GM23338 (cell line): ENCODE measurements around the gene DIO1. TPM values are rescaled to one million over a fixed set of nuclear protein-coding genes. Genes with fewer than 3 reads are reported as not detected.
"Not testable (repeated sequence)": the region's sequence is repeated elsewhere in the genome, so short reads cannot be mapped to it uniquely, and the experiment has no call there.

ENCODE experiments used
- ATAC-seq: fragments of 200-7000 bp; cut with Tn5 transposase; 3 replicates; pipeline ENCODE4 v1.9.1; 2020
- DNase-seq: peaks from one replicate; pipeline ENCODE4 v3.0.0-alpha.2; 2015; ENCODE audit warnings: low spot score
- H2AFZ ChIP-seq: fragments of 200-600 bp; sonication (generic); 2 replicates; pipeline ENCODE4 v1.8.0; 2016; ENCODE audit warnings: antibody characterized with exemption, mild to moderate bottlenecking, moderate library complexity
- H3F3A ChIP-seq: fragments of 200-600 bp; sonication (generic); replicated peaks from 2 replicates; pipeline ENCODE4 v1.8.0; 2017; ENCODE audit warnings: antibody characterized with exemption, mixed run types, low read depth
- H3K27ac ChIP-seq: fragments of 200-600 bp; sonication (generic); 2 replicates; pipeline ENCODE4 v1.6.1; 2016; ENCODE audit warnings: low read depth
- H3K27me3 ChIP-seq: fragments of 200-600 bp; sonication (generic); 2 replicates; pipeline ENCODE4 v1.8.0; 2016; ENCODE audit warnings: mild to moderate bottlenecking, mixed run types, moderate library complexity; ENCODE audit not compliant: insufficient read depth
- H3K36me3 ChIP-seq: fragments of 200-600 bp; sonication (generic); 2 replicates; pipeline ENCODE4 v1.8.0; 2016; ENCODE audit warnings: mild to moderate bottlenecking; ENCODE audit not compliant: insufficient read depth
- H3K4me1 ChIP-seq: fragments of 200-600 bp; sonication (generic); 2 replicates; pipeline ENCODE4 v1.8.0; 2016; ENCODE audit warnings: mild to moderate bottlenecking, moderate library complexity; ENCODE audit not compliant: insufficient read depth
- H3K4me2 ChIP-seq: fragments of 200-600 bp; sonication (generic); 2 replicates; pipeline ENCODE4 v1.7.1; 2017; ENCODE audit warnings: mixed run types
- H3K4me3 ChIP-seq: fragments of 200-600 bp; sonication (generic); 2 replicates; pipeline ENCODE4 v1.6.1; 2016; ENCODE audit warnings: mixed run types
- H3K79me2 ChIP-seq: fragments of 200-600 bp; sonication (generic); replicated peaks from 2 replicates; pipeline ENCODE4 v1.8.0; 2017; ENCODE audit warnings: mild to moderate bottlenecking; ENCODE audit not compliant: insufficient read depth
- H3K9me2 ChIP-seq: fragments of 200-600 bp; sonication (generic); 2 replicates; pipeline ENCODE4 v1.8.0; 2017; ENCODE audit not compliant: insufficient read depth
- H4K20me1 ChIP-seq: fragments of 200-600 bp; sonication (generic); replicated peaks from 2 replicates; pipeline ENCODE4 v1.8.0; 2017; ENCODE audit warnings: mild to moderate bottlenecking; ENCODE audit not compliant: insufficient read depth
- H3K27ac Mint-ChIP-seq: 2 replicates; pipeline ENCODE4 v1.8.0; 2020; ENCODE audit warnings: inconsistent platforms, mild to moderate bottlenecking, moderate library complexity, mixed read lengths
- H3K27me3 Mint-ChIP-seq: 3 replicates; pipeline ENCODE4 v1.8.0; 2022; ENCODE audit warnings: low read depth, mild to moderate bottlenecking, moderate library complexity, mixed read lengths, inconsistent platforms; ENCODE audit not compliant: insufficient read depth, poor library complexity
- H3K36me3 Mint-ChIP-seq: 3 replicates; pipeline ENCODE4 v1.8.0; 2021; ENCODE audit warnings: low read depth, mild to moderate bottlenecking, inconsistent platforms, moderate library complexity, mixed read lengths
- H3K4me1 Mint-ChIP-seq: 3 replicates; pipeline ENCODE4 v1.8.0; 2020; ENCODE audit warnings: mild to moderate bottlenecking, inconsistent platforms, mixed read lengths
- H3K4me3 Mint-ChIP-seq: 3 replicates; pipeline ENCODE4 v1.8.0; 2021; ENCODE audit warnings: moderate library complexity, mild to moderate bottlenecking, inconsistent platforms, mixed read lengths
- H3K9me3 Mint-ChIP-seq: 3 replicates; pipeline ENCODE4 v1.8.0; 2020; ENCODE audit warnings: moderate library complexity, mild to moderate bottlenecking, inconsistent platforms, mixed read lengths
- CREB1 ChIP-seq: fragments of 250-450 bp; sonication (Bioruptor Pico); IDR thresholded peaks from 2 replicates; pipeline ENCODE4 v1.5.0; 2020; ENCODE audit warnings: low read depth, mild to moderate bottlenecking, moderate library complexity
- CTCF ChIP-seq, 2 experiments: fragments of 200-600 bp in 1 of 2; sonication (generic) in 1 of 2; conservative IDR thresholded peaks; 2 replicates each; pipeline versions ENCODE4 v1.5.1 to v1.6.1; 2016 to 2017; ENCODE audit warnings: antibody characterized with exemption in 2 of 2, low read depth in 2 of 2, mild to moderate bottlenecking in 2 of 2, moderate library complexity in 1 of 2
- ETS1 ChIP-seq: IDR thresholded peaks from 2 replicates; pipeline ENCODE4 v1.6.1; 2016; ENCODE audit warnings: antibody characterized with exemption
- EZH2 ChIP-seq: fragments of 200-600 bp; sonication (generic); IDR thresholded peaks from one replicate; pipeline ENCODE4 v1.8.0; 2017; ENCODE audit warnings: antibody characterized with exemption, mild to moderate bottlenecking, low read depth; ENCODE audit not compliant: unreplicated experiment
- JUNB ChIP-seq: IDR thresholded peaks from one replicate; pipeline ENCODE4 v1.6.1; 2016; ENCODE audit warnings: antibody characterized with exemption; ENCODE audit not compliant: unreplicated experiment
- NANOG ChIP-seq: IDR thresholded peaks from 2 replicates; pipeline ENCODE4 v1.6.1; 2016; ENCODE audit warnings: antibody characterized with exemption, borderline replicate concordance
- REST ChIP-seq: IDR thresholded peaks from one replicate; pipeline ENCODE4 v1.6.1; 2018; ENCODE audit warnings: antibody characterized with exemption; ENCODE audit not compliant: unreplicated experiment
- ZNF114 ChIP-seq: fragments of 250-450 bp; sonication (Bioruptor Pico); IDR thresholded peaks from 2 replicates; pipeline ENCODE4 v1.5.0; 2020; ENCODE audit warnings: mild to moderate bottlenecking, moderate library complexity
- ZNF462 ChIP-seq: fragments of 250-450 bp; sonication (Bioruptor Pico); IDR thresholded peaks from 2 replicates; pipeline ENCODE4 v1.5.0; 2020; ENCODE audit warnings: mild to moderate bottlenecking, moderate library complexity
- polyA plus RNA-seq: library from polyadenylated mRNA; unstranded; fragments of >200 nt; fragmentation: Nextera tagmentation; extraction: Ambion mirVana; gene quantifications from 2 replicates; pipeline ENCODE4 v1.2.1, GENCODE V29; 2016
- total RNA-seq: library from RNA; depleted of rRNA; stranded (reverse); fragments of >200 nt; shearing (Covaris generic); gene quantifications from 2 replicates; pipeline ENCODE4 v1.2.3, GENCODE V29; 2014

DIO1 gene
- total and polyA plus RNA-seq, 2 experiments from 2014 or later, result 0.27 TPM; not detected in 1

- not testable (repeated sequence) for H3K9me2 ChIP-seq, H3K79me2 ChIP-seq, H3F3A ChIP-seq, H3K4me1 ChIP-seq, H2AFZ ChIP-seq, H3K27ac Mint-ChIP-seq, H3K4me3 ChIP-seq, H3K4me1 Mint-ChIP-seq, H3K4me2 ChIP-seq, DNase-seq, ATAC-seq, H3K36me3 ChIP-seq, H3K27me3 ChIP-seq, H3K27me3 Mint-ChIP-seq, H3K9me3 Mint-ChIP-seq, H4K20me1 ChIP-seq, H3K4me3 Mint-ChIP-seq, H3K27ac ChIP-seq
- H3K36me3 Mint-ChIP-seq, result peaks cover 24% of the 10 kb centered on the region
Observed at GRCh38 chr1:53883600-53883999, 10.4 kb upstream of the DIO1 start.

- no peak overlapping the region; the same call in 1 of the 2 replicates for H3K27ac Mint-ChIP-seq
- peak overlapping the region; percentile 80 for H3K4me3 ChIP-seq
- peaks cover 10% of the 10 kb centered on the region; the same call in 2 of the 3 replicates for H3K4me1 Mint-ChIP-seq
- TF ChIP-seq NANOG (no peak), EZH2 (no peak), ZNF462 (CRISPR knock-in tag) (no peak), JUNB (no peak), CREB1 (CRISPR knock-in tag) (no peak), CTCF (conservative IDR thresholded peaks at IDR 0.05; ENCODE audit: low read depth in 2 of 2) (no peak), ETS1 (no peak), REST (no peak), ZNF114 (CRISPR knock-in tag) (no peak)
Observed at GRCh38 chr1:53888681-53889080, 5.3 kb upstream of the DIO1 start.

More at GRCh38 chr1:53888681-53889080, 5.3 kb upstream of the DIO1 start:
- H3K36me3 Mint-ChIP-seq, result peaks cover 3% of the 10 kb centered on the region; the same call in 2 of the 3 replicates
- peak overlapping the region; percentile 80 for H3K4me2 ChIP-seq
- H3K9me2 ChIP-seq, result no peaks in the 10 kb centered on the region
- DNase-seq (no peak), ATAC-seq (no peak)
- H3K27me3 Mint-ChIP-seq, result peaks cover 10% of the 10 kb centered on the region
- H3K79me2 ChIP-seq, result no peaks in the 10 kb centered on the region
- no peak overlapping the region for H2AFZ ChIP-seq
- peaks cover 5% of the 10 kb centered on the region; the same call in 1 of the 2 replicates for H3K4me1 ChIP-seq
- no peaks in the 10 kb centered on the region for H4K20me1 ChIP-seq
- no peak overlapping the region for H3K27ac ChIP-seq
- no peaks in the 10 kb centered on the region; the same call in 1 of the 2 replicates for H3F3A ChIP-seq
- H3K36me3 ChIP-seq, result no peaks in the 10 kb centered on the region; the same call in 1 of the 2 replicates
- no peaks in the 10 kb centered on the region for H3K27me3 ChIP-seq
- peak overlapping the region; percentile 98 for H3K4me3 Mint-ChIP-seq
- no peaks in the 10 kb centered on the region for H3K9me3 Mint-ChIP-seq
